Cardiac atrium fibroblast (primary cell): ENCODE measurements around the gene PHLPP2. TPM values are rescaled to one million over a fixed set of nuclear protein-coding genes. Genes with fewer than 3 reads are reported as not detected.

Experiments
- total RNA-seq: library from RNA; depleted of rRNA; stranded (reverse); fragments of >200 nt; gene quantifications from 2 replicates; pipeline ENCODE4 v1.2.3, GENCODE V29; 2015

Gene PHLPP2
- total RNA-seq, result 3.4 and 3.6 TPM in 2 replicates

GRCh38 chr16:71724320-71724751 is at the start of gene PHLPP2:
PHLPP2 (minus strand) TSS chr16:71724701; CDS start chr16:71714795, 9,906 bp downstream.

GRCh38 chr16:71626018-71626857 is 98.3 kb downstream of the PHLPP2 start, which contains the start of gene MARVELD3:
MARVELD3 (plus strand) TSS chr16:71626184; CDS start chr16:71626230, 46 bp downstream.

Other genes with a start within 250 kb of the PHLPP2 start
- 0.16 and 1.6 TPM in 2 replicates for gene ZNF19, start 235.4 kb downstream of the PHLPP2 start, total RNA-seq
- gene CHST4, start 198.3 kb downstream of the PHLPP2 start, total RNA-seq, result not detected in 2 replicates
- gene TAT, start 147.6 kb downstream of the PHLPP2 start, total RNA-seq, result not detected in 2 replicates
- gene MARVELD3, start 98.5 kb downstream of the PHLPP2 start, total RNA-seq, result not detected in 2 replicates
- 32.9 and 43.4 TPM in 2 replicates for gene AP1G1, start 84.1 kb upstream of the PHLPP2 start, total RNA-seq
- gene ATXN1L, start 121.3 kb upstream of the PHLPP2 start, total RNA-seq, result 11.2 and 11.5 TPM in 2 replicates
- 4.1 and 6.0 TPM in 2 replicates for gene ZNF821, start 159.5 kb upstream of the PHLPP2 start, total RNA-seq
- gene IST1, start 170.8 kb upstream of the PHLPP2 start, total RNA-seq, result 112 and 122 TPM in 2 replicates